Endometrial microvascular endothelial cells (primary cell): ENCODE measurements around the gene COMMD9. TPM values are rescaled to one million over a fixed set of nuclear protein-coding genes. Genes with fewer than 3 reads are reported as not detected.
"Not testable (repeated sequence)": the region's sequence is repeated elsewhere in the genome, so short reads cannot be mapped to it uniquely, and the experiment has no call there.

Experiments used
- in situ Hi-C: cut with HindIII; loops from 2 replicates; pipeline ENCODE4 v1.10.0; 2017; ENCODE audit warnings: low sequenced_read_pairs, low pct_unique_long_range_greater_than_20kb; ENCODE audit errors: inconsistent ontology term
- total RNA-seq: library from RNA; depleted of rRNA; stranded (reverse); fragments of >200 nt; gene quantifications from one replicate; pipeline ENCODE4 v1.2.3, GENCODE V29; 2015; ENCODE audit errors: inconsistent ontology term

Gene COMMD9
- total RNA-seq, result 89.1 TPM

DNA sequence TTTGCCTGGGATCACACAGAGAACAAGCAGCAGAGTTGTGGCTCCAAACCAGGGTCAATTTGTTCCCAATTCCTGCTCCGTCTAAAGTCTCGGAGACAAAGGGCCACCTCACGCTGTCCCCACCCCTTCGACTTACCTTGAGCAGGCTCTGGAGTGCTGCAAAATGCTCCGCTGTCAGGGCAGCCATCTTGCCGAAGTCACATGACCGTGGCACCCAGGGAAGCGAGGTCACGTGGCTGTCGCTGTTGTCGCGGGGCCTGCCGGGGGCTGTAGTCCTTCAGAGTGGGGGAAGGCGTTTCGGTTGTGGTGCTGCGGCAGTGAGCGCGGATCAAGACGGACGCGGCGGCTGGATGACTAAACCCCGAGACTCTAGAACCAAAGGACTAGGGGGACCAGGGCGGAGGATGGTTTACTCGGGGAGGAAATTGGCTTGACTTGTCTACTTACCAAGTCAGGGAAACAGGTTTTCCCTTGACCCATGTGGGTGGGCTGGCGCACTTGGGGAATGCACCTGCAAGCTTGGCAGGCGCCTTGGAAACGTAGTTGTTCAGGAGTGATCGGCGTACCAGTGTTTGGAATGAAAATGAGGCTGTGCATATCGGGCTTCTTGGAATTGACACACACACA lies at the start of gene COMMD9:
Gene COMMD9 (minus strand): TSS at position 199 of the 627 bp plus-strand sequence. CDS start 12 bp downstream, at position 187.
- in situ Hi-C loops, result loop anchor here (25.0 kb wide), 1 partner anchor 198 kb away; no protein-coding TSS in a partner anchor

DNA sequence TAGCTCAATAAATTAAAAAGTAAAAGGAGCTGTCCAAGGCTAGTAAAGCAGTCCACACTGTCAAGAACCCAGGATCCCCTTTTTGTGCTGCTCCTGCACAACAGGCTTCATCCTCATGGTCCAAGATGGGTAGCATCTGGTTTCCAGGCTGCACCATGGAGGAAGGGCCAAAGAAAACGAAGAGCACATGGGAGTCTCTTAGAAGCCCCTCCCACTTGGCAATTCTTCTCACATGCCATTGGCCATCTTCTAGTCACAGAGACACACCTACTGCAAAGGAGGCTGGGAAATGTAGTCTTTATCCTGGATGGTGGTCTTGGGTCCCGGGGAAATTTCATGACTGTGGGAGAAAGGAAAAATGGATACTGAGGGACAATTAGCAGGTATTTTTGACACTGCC lies 44.7 kb upstream of the COMMD9 start:
- in situ Hi-C loops, result no loop called here

DNA sequence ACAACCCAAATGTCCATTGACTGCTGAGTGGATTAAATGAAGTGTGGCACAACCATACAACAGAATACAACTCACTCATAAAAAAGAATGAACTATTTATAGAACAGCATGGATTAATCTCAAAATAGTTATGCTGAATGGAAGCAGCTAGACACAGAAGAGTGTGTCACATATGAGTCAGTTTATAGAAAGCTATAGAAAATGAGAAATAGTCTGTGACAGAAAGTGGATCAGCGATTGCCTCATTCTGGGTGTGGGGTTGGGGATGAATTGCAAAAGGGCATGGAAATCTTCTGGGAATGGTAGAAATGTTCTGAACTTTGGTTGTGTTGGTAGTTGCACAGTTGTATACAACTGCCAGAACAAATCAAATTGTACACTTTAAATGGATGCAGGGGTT lies 44.2 kb upstream of the COMMD9 start:
- in situ Hi-C loops, result no loop called here

DNA sequence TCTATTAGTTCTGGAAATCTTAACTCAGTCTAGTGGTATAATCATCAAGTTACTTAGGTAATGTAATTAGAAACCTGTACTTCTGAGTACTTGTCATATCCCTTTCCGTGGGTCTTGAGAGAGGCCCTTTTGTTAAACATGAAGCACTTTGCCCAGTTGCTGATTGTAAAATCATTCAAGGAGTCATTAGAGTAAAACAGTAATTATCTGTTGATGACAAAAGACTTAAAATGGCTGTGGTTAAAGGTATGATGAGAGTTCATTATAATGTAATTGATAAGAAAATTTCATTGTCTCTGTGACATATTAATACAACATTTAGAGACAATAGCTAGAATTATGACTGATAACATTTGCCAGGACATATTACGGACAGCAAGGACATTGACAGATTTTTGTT lies 41.2 kb upstream of the COMMD9 start:
- in situ Hi-C loops, result no loop called here

DNA sequence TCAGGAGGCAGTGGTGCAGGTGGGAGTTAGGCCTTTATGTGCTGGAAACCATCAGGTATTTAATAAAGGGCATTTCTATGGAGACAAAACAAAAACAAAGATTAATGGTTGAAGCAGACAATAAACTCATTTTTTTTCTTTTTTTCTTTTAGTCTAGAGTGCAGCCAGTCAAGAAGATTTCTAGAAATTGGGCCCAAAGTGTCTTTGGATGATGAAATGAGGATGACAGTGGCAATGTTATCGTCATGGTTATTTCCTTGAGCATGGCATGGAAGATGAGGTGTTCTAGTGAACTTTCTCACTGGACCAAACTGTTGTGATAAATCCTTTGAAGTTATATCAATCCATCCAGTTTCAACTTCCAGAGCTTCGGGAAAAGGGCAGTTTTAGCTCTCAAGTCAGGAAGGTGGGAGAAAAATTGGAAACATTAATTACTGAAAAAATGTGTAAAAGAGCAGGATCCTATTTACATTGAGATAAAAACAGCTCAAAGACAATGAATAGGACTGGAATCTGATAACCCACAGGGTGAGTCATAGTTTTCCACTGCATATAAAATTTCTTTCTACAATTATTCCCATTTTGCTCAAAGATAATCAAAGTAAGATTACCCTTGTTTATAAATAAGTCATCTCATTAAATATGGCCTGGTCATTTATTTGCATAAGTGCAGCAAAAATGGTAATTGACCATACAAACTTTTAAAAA lies 39.9 kb upstream of the COMMD9 start:
- in situ Hi-C loops, result no loop called here

DNA sequence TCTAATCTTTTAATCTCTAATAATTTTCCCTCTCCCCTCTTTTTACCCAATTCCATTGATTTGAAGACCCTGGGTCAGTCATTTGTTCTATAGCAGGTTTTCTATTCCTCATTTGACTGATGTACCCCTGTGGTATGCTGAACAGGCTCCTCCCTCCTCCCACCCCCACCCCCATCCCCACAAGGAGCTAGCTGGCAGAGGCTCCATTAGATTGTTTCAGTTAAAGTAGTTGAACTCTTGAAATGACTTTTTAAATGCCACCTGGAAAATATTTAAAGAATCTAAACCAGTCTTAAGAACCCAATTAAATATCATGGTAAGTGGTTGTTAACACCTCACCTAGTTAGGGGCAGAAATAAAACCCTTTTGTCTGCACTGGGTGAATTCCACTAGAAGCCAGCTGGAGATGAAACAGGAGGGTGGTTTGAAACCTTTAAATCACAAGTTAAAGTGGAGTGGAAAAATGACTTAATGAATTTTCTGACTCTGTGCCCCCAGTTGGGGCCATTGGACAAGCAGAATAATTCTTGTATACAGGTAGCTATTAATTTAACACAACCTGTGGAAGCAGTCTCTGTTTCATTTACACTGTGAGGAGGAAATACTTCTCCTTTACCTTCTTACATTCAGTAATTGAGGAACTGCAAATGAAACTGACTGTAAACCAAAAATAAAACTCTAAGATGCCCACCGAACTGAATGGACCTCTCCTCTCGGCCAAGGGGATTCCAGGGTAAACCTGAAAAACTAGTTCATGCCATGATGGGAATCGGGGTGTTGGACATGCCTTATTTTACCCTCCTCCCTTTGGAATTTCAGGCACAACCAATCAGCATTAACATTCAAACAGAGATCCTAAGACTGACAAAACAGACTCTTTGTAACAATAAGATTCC lies 37.5 kb upstream of the COMMD9 start:
- in situ Hi-C loops, result no loop called here

DNA sequence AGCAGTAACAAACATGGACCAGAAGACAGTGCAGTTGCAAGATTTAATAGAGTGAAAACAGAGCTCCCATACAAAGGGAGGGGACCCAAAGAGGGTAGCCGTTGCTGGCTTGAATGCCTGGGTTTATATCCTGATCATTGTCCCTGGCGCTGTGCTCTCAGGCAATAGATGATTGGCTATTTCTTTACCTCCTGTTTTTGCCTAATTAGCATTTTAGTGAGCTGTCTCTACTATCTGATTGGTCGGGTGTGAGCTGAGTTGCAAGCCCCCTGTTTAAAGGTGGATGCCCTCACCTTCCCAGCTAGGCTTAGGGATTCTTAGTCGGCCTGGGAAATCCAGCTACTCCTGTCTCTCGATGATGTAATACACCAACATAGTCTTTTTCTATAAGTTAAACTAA lies 36.2 kb upstream of the COMMD9 start:
- in situ Hi-C loops, result not testable (repeated sequence)

DNA sequence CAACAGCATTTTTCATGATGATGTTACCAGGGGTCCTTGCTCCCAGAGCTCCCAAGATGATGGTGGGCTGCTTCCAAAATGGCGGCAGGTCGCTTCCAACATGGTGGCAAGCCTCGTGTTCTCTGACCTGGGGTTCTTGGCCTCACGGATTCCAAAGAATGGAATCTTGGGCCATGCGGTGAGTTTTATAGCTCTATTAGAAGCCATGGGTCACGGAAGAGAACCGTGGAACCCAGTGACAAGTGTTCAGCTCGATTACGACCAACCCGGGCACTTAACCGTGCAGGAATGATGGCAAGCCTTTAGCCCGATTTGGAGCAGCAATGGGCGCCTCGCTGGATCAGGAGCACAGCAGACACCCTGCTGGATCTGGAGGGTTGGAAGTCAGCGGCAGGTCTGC lies 35.7 kb upstream of the COMMD9 start:
- in situ Hi-C loops, result not testable (repeated sequence)

DNA sequence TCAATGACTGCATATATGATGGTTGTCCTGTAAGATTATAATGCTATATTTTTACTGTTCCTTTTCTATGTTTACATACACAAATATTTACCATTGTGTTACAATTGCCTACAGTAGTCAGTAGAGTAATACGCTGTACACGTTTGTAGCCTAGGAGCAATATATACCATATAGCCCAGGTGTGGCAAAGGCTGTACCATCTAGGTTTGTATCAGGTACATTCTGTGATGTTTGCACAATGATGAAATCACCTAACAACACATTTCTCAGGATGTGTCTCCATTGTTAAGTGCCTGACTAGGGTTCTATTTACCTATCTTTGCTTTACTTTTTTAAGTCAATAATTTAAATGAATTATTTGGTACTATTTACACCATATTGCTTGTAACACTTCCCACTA lies 28.8 kb upstream of the COMMD9 start:
- in situ Hi-C loops, result no loop called here

DNA sequence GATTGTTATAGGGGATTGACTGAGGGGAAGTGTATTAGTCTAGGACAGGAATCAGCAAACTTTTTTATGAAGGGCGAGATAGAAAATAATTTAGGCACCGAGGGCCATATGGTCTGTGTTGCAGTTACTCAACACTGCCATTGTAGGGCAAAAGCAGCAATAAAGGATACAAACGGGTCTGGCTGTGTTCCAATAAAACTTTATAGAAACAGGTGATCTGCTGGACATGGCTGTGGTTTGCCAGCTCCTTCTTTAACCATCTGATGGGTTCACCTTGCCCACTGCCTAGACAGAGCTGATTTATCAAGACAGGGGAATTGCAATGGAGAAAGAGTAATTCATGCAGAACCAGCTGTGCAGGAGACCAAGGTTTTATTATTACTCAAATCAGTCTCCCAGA lies 26.8 kb upstream of the COMMD9 start:
- in situ Hi-C loops, result no loop called here

DNA sequence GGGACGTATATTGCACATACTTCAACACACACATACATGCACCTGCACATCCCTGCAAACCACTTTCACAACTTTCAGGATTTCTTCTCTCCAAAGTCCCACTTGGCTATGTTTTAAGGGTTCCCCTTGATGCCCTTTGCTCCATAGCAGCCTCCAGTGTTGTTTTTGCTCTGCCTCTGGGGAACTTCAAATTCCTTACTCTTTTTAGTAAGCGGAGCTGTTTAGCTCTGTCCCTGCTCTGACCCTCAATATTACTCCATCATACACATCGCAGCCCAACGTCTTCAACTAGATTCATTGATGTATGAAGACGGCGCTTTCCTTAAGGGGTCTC lies 25.2 kb upstream of the COMMD9 start:
- in situ Hi-C loops, result no loop called here

DNA sequence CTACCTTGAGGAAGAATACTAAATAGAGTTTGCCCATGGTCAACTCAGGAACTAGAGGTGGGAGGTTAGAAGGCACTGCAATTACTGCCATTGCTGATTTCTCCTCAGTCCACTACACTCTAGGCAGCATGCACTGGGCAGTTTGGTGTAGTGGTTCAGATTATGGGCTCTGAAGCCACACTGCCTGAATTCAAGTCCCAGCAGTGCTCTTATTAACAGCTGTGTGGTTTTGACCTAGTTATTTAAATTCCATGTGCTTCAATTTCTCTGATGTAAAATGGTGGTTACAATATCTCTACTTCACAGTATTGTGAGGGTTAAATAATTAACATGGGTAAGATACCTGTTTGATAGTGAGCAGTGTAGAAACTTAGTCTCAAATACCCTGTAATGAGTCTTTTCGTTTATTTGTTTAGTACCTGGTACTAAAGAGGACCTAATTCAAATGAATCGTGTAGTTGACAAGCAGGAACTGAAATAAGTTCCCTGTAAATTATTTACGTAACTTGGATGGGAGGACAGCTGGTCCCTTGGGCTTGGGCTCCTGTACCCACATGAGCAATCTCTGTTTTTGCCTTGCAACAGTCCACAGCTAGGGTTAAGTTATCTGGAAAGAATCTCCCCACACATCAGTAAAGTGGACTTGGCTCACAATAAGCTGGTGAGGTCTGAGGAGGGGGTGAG lies 24.7 kb upstream of the COMMD9 start:
- in situ Hi-C loops, result no loop called here

DNA sequence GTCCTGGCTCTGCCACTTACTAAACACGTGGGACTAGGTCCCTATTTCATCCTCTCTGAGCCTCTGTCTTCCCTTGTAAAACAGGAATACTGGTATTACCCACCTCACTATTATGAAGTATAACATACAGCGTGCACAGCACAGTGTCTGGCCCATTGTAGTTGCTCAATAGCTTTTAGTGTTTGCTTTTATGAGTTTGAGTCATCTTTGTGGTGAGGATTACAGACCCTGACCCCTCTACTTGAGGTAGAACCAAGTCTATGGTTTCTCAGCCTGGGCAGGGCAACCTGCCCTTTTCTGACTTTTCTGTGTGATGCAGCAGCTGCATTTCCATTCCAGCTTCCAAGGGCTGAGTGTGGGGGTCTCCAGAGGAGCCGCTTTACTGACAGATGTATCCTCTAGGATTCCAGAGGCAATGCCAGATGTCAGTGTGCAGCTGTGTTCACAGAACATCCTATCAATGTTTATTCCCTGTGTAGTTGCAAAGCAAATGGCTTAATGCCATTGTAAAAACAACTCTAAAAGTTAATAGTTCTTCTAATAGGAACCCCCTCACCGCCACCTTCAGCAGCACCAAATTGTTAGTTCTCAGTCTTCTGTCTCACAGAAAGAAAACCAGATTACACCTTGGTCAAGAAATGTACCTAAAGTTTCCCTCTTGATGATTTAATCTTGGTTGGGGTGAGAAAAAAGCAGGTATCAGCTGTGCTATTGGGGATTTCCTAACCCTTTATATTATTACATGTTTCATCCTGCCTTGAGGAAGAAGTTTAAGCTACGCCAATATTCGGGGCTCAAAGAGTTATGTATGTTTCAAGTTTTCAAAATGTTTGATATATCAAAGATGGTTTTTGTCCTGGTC lies 23.6 kb upstream of the COMMD9 start:
- in situ Hi-C loops, result no loop called here

DNA sequence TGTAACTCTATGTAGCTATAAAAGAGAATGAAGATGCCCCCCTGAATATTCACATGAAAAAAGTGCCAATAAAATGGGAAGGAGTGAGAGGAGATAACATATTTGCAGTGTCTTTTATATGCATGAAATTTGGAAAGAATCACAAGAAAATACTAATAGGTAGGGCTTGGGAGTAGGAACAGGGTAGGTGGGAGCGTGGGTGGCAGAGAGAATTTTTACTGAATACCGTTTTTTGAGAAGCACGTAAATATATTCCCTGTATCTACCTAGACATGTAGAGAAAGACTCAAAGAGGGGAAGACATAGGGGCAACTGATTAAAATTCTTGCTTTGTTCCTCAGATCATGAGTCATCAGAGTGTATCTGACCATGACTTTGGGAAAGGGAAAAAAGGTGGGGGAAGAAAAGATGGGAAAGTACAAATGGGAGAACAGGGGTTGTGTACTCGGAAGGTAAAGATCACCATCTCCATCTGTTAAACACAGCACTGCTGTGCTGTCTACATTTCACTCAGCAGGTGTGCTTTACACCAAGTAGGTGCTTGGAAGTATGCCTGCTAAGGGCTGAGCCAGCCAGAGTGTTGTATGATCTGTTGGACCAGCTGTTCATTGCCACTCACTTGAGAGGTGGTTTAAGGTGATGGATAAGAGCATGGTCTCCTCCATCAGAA lies 22.8 kb upstream of the COMMD9 start:
- in situ Hi-C loops, result no loop called here

DNA sequence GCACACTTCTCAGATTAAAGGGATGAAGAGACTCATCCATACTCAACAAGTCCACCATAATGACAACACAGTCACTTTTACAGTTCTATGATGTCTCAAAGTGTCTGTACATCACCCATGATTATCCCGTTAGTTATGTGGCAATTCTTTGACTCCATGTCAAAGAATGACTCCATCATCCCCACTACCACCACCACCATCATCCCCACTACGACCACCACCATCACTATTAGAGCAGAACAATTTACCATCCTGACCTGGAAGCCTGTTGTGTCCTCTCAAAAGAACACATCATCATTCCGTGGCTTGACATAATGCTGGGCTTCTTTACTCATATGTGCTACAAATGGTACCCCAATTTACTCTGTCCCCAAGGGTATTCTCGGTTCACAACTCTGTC lies 20.6 kb upstream of the COMMD9 start:
- in situ Hi-C loops, result no loop called here

DNA sequence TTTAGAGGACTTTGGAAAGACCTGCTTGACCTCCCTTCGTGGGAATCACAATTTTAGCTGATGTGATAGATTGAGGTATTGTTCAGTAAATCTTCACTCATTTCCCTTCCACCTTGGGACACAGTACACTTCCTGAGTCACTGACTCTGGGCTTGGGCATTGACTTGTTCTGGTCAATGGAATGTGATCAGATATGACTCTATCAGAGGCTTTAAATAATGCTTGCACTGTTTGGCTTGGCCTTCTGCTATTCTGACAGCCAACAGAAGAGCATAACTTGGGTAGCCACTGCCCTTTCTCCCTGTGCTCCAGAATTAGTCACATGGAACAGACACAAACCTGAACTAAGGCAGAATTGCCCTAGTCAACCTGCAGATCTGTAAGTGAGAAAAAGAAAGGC lies 19.4 kb upstream of the COMMD9 start:
- in situ Hi-C loops, result no loop called here

DNA sequence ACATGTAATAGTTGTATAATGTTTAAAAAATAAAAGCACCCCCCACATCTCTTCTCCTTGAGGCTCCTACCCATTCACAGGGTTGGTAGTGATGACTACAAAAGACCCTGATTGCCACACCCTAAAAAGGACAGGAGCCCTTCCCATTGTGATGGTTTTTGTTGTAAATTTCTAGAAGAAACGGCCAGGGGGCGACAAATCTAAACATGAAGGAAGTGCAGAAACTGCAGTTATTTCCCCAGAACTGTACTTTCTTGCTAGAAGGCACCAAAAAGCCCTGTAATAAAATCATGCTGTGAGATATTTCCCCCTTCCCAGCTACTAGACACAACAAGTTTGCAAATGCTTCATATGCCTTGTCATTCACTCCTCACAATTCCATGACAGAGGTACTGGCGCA lies 17.7 kb upstream of the COMMD9 start:
- in situ Hi-C loops, result no loop called here

DNA sequence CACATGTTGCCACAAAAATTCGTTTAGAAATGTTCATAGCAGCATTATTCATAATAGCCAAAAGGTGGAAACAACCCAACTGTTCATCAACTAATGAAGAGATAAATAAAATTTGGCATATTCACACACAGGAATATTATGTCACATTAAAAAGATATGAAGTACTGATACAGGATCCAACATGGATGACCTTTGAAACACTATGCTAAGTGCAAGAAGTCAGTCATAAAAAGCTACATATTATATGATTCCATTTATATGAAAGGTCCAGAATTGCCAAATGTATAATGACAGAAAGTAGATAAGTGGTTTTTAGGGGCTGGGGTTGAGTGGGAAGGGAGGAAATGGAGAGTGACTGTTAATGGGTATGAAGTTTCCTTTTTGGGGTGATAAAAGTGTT lies 15.8 kb upstream of the COMMD9 start:
- in situ Hi-C loops, result no loop called here
